PC-3 (cell line): ENCODE results near the gene PDYN. TPM values are rescaled to one million over a fixed set of nuclear protein-coding genes. Genes with fewer than 3 reads are reported as not detected.

Experiments
- ATAC-seq: fragments of 200-7000 bp; cut with Tn5 transposase; 2 replicates; pipeline ENCODE4 v1.9.1; 2020; ENCODE audit warnings: mild to moderate bottlenecking, moderate library complexity
- BruUV-seq: library from RNA; stranded (reverse); fragments of 400-500 nt; replicated peaks from 2 replicates; lab custom pipeline; 2021; lab: Mats Ljungman, UMichigan
- CTCF ChIA-PET: fragments of 300-600 bp; sonication (Branson Sonifier 250); formaldehyde crosslinking; loops from one replicate; lab custom pipeline; 2022; ENCODE audit warnings: antibody characterized with exemption; lab: Charles Lee
- POLR2A ChIA-PET: fragments of 300-600 bp; sonication (Branson Sonifier 250); formaldehyde crosslinking; loops from one replicate; lab custom pipeline; 2022; ENCODE audit warnings: antibody characterized with exemption; ENCODE audit not compliant: unreplicated experiment; lab: Charles Lee
- DNase-seq: peaks from one replicate; pipeline ENCODE4 v3.0.0-alpha.2; 2015
- H2AFZ ChIP-seq: fragments of 300-600 bp; sonication (generic); 2 replicates; pipeline ENCODE4 v1.6.0; 2016; ENCODE audit warnings: antibody characterized with exemption, low read length
- H3F3A ChIP-seq: fragments of 300-600 bp; sonication (generic); one replicate; pipeline ENCODE4 v1.6.0; 2017; ENCODE audit warnings: antibody characterized with exemption, low read length, control low read depth, mild to moderate bottlenecking; ENCODE audit not compliant: unreplicated experiment
- H3K27ac ChIP-seq: fragments of 300-600 bp; sonication (generic); 2 replicates; pipeline ENCODE4 v1.5.1; 2016; ENCODE audit warnings: mild to moderate bottlenecking, low read length
- H3K27me3 ChIP-seq: fragments of 300-600 bp; sonication (generic); 2 replicates; pipeline ENCODE4 v1.6.1; 2016; ENCODE audit warnings: low read length, mixed read lengths
- H3K36me3 ChIP-seq: fragments of 300-600 bp; sonication (generic); 2 replicates; pipeline ENCODE4 v1.6.1; 2016; ENCODE audit warnings: low read depth, mixed run types, low read length, mixed read lengths
- H3K4me1 ChIP-seq: fragments of 300-600 bp; sonication (generic); 2 replicates; pipeline ENCODE4 v1.5.1; 2016; ENCODE audit warnings: low read length; ENCODE audit not compliant: insufficient read depth
- H3K4me2 ChIP-seq: fragments of 300-600 bp; sonication (generic); 2 replicates; pipeline ENCODE4 v1.6.0; 2016; ENCODE audit warnings: low read length
- H3K4me3 ChIP-seq: fragments of 300-600 bp; sonication (generic); 2 replicates; pipeline ENCODE4 v1.5.1; 2016; ENCODE audit warnings: mild to moderate bottlenecking, low read length, mixed read lengths
- H3K79me2 ChIP-seq: fragments of 300-600 bp; sonication (generic); 2 replicates; pipeline ENCODE4 v1.6.1; 2017; ENCODE audit warnings: low read length, mixed read lengths
- H3K9ac ChIP-seq: fragments of 300-600 bp; sonication (generic); 2 replicates; pipeline ENCODE4 v1.6.0; 2016; ENCODE audit warnings: mild to moderate bottlenecking, low read length
- H3K9me2 ChIP-seq: fragments of 300-600 bp; sonication (generic); replicated peaks from 2 replicates; pipeline ENCODE4 v1.6.1; 2016; ENCODE audit warnings: mixed run types, low read length, mixed read lengths
- H3K9me3 ChIP-seq: fragments of 300-600 bp; sonication (generic); 2 replicates; pipeline ENCODE4 v1.6.1; 2016; ENCODE audit warnings: low read length, mixed read lengths
- H4K20me1 ChIP-seq: fragments of 300-600 bp; sonication (generic); 2 replicates; pipeline ENCODE4 v1.6.1; 2016; ENCODE audit warnings: low read length, mixed read lengths
- EZH2 ChIP-seq: fragments of 300-600 bp; sonication (generic); IDR thresholded peaks from one replicate; pipeline ENCODE4 v1.6.1; 2017; ENCODE audit warnings: antibody characterized with exemption, mild to moderate bottlenecking, low read length; ENCODE audit not compliant: unreplicated experiment
- EZH2phosphoT487 ChIP-seq: fragments of 300-600 bp; sonication (generic); IDR thresholded peaks from 2 replicates; pipeline ENCODE4 v1.6.1; 2018; ENCODE audit warnings: mild to moderate bottlenecking, antibody characterized with exemption, low read length, borderline replicate concordance
- intact Hi-C: fragments of 100-400 bp; cut with micrococcal nuclease; formaldehyde crosslinking; loops from 2 replicates; pipeline ENCODE4 v1.9.0; 2023
- total RNA-seq: library from RNA; depleted of rRNA; stranded (reverse); fragments of >200 nt; gene quantifications from 2 replicates; pipeline ENCODE4 v1.2.3, GENCODE V29; 2014
- TF ChIP-seq, protein P1 (sequence below): fragments of 300-600 bp; sonication (generic); conservative IDR thresholded peaks from 2 replicates; pipeline ENCODE4 v1.5.1; 2017; ENCODE audit warnings: antibody characterized with exemption, low read depth, mild to moderate bottlenecking, low read length

PDYN gene
- total RNA-seq, 1 experiment from 2014 or later, result not detected

DNA sequence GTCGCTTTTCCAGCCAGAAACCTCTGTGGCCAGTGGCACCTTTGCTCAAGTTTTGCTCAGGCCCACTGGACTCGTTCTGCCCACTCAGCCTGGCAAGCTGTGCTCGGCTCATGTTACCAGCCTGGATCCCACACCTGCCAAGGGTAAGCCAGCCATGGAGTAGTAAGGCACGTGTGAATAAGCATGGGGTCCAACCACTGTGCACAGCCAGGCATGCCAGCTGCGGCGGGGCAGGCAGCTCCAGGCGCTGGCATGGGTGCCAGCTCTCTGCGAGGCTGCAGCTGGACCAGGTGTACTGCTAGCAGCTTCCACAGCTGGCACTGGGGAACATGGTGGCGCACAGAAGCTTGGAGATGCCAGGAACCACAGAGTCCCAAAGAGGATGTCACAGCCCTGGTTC, 32.1 kb upstream of the PDYN start:
- Histone ChIP-seq H3K4me3 (no peak overlapping the region), H4K20me1 (no peaks in the 10 kb centered on the region), H3K36me3 (no peaks in the 10 kb centered on the region), H2AFZ (no peak overlapping the region), H3F3A (no peaks in the 10 kb centered on the region), H3K4me2 (no peak overlapping the region), H3K9me3 (0 out of 2 replicates have a peak, but pooled peaks cover 3% of the 10 kb centered on the region), H3K4me1 (no peaks in the 10 kb centered on the region), H3K27me3 (peaks cover 57% of the 10 kb centered on the region), H3K9ac (no peak overlapping the region), H3K79me2 (no peaks in the 10 kb centered on the region), H3K9me2 (no peaks in the 10 kb centered on the region), H3K27ac (no peak overlapping the region)
- ChIA-PET CTCF (no interaction called here), POLR2A (no interaction called here)
- TF ChIP-seq, protein P1, sequence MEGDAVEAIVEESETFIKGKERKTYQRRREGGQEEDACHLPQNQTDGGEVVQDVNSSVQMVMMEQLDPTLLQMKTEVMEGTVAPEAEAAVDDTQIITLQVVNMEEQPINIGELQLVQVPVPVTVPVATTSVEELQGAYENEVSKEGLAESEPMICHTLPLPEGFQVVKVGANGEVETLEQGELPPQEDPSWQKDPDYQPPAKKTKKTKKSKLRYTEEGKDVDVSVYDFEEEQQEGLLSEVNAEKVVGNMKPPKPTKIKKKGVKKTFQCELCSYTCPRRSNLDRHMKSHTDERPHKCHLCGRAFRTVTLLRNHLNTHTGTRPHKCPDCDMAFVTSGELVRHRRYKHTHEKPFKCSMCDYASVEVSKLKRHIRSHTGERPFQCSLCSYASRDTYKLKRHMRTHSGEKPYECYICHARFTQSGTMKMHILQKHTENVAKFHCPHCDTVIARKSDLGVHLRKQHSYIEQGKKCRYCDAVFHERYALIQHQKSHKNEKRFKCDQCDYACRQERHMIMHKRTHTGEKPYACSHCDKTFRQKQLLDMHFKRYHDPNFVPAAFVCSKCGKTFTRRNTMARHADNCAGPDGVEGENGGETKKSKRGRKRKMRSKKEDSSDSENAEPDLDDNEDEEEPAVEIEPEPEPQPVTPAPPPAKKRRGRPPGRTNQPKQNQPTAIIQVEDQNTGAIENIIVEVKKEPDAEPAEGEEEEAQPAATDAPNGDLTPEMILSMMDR, result no peak
- TF ChIP-seq EZH2 (no peak), EZH2phosphoT487 (no peak)
- no peak for ATAC-seq
- no peak for DNase-seq
- no TSS peak for BruUV-seq
- intact Hi-C loops, result no loop called here

DNA sequence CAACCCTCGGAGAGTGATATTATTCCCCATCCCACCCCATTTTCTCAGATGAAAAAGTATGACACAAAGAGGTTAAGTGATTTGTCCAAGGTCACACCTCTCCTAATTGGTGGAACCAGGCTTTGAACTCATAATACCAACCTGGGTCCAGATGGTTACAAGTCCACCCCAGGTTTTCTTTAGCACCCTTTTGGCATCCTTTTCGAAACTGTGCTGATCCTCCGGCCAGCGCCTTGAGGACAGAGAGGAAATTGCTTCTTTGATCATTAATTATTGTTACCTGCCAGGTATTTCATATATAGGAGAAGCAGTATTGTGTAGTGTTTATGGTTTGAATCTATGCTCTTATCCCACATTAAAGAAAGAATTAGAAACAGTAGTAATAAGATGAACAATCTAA, 29.3 kb upstream of the PDYN start:
- CTCF ChIA-PET, result no interaction called here
- Histone ChIP-seq H3K27me3 (peaks cover 69% of the 10 kb centered on the region), H3K4me3 (no peak overlapping the region), H3K36me3 (no peaks in the 10 kb centered on the region), H4K20me1 (no peaks in the 10 kb centered on the region), H3K9me3 (0 out of 2 replicates have a peak, but pooled peaks cover 3% of the 10 kb centered on the region), H3K9me2 (no peaks in the 10 kb centered on the region), H3K4me1 (no peaks in the 10 kb centered on the region), H3K79me2 (no peaks in the 10 kb centered on the region), H3K27ac (no peak overlapping the region), H3K9ac (no peak overlapping the region), H3F3A (no peaks in the 10 kb centered on the region), H2AFZ (no peak overlapping the region), H3K4me2 (no peak overlapping the region)
- POLR2A ChIA-PET, result no interaction called here
- BruUV-seq, result no TSS peak
- TF ChIP-seq EZH2 (no peak), EZH2phosphoT487 (no peak)
- TF ChIP-seq, protein P1, result no peak; the same call in 1 of the 2 replicates
- intact Hi-C loops, result no loop called here
- ATAC-seq (no peak), DNase-seq (peak; percentile 36)

GRCh38 chr20:2022163-2022562, 28.3 kb upstream of the PDYN start:
- ChIA-PET CTCF (no interaction called here), POLR2A (no interaction called here)
- H3K9me3 ChIP-seq, result 0 out of 2 replicates have a peak, but pooled peaks cover 3% of the 10 kb centered on the region
- H3K27ac ChIP-seq, result no peak overlapping the region
- DNase-seq, result no peak
- no peak overlapping the region for H2AFZ ChIP-seq
- no peak for ATAC-seq
- no peaks in the 10 kb centered on the region for H3K36me3 ChIP-seq
- no peak for TF ChIP-seq EZH2phosphoT487
- no peak for TF ChIP-seq EZH2
- TF ChIP-seq, protein P1, result no peak
- peaks cover 79% of the 10 kb centered on the region for H3K27me3 ChIP-seq
- no peaks in the 10 kb centered on the region for H3K4me1 ChIP-seq
- H3K79me2 ChIP-seq, result no peaks in the 10 kb centered on the region
- no peak overlapping the region for H3K4me2 ChIP-seq
- intact Hi-C loops, result no loop called here
- H3K9me2 ChIP-seq, result no peaks in the 10 kb centered on the region
- H3K4me3 ChIP-seq, result no peak overlapping the region
- no peaks in the 10 kb centered on the region for H4K20me1 ChIP-seq
- no peak overlapping the region for H3K9ac ChIP-seq
- H3F3A ChIP-seq, result no peaks in the 10 kb centered on the region
- no TSS peak for BruUV-seq
